Muscle layer of duodenum (tissue), 2 donors: ENCODE data around the gene LIAS.
"Not testable (repeated sequence)": the region's sequence is repeated elsewhere in the genome, so short reads cannot be mapped to it uniquely, and the experiment has no call there.

Source experiments
- H3K27ac ChIP-seq: one replicate; pipeline ENCODE4 v1.7.0; 2013; ENCODE audit warnings: mild to moderate bottlenecking, low read length
- H3K27me3 ChIP-seq: one replicate; pipeline ENCODE4 v1.7.0; 2013; ENCODE audit warnings: low read depth, mild to moderate bottlenecking, control low read depth, low read length
- H3K36me3 ChIP-seq, 2 donors: one replicate each; pipeline ENCODE4 v1.7.0; 2013; ENCODE audit warnings: low read length in 2 of 2, control low read depth in 1 of 2, mild to moderate bottlenecking in 1 of 2; ENCODE audit not compliant: insufficient read depth in 2 of 2, control insufficient read depth in 1 of 2
- H3K4me1 ChIP-seq, 2 donors: one replicate each; pipeline ENCODE4 v1.7.0; 2013; ENCODE audit warnings: low read length in 2 of 2, mild to moderate bottlenecking in 2 of 2, control low read depth in 1 of 2, moderate library complexity in 1 of 2; ENCODE audit not compliant: insufficient read depth in 2 of 2, control insufficient read depth in 1 of 2
- H3K4me3 ChIP-seq, 2 donors: one replicate each; pipeline ENCODE4 v1.7.0; 2013; ENCODE audit warnings: low read length in 2 of 2, low read depth in 1 of 2, mild to moderate bottlenecking in 1 of 2
- H3K9me3 ChIP-seq, 2 donors: one replicate each; pipeline ENCODE4 v1.7.0; 2013; ENCODE audit warnings: low read length in 2 of 2, control low read depth in 1 of 2, mild to moderate bottlenecking in 1 of 2; ENCODE audit not compliant: control insufficient read depth in 1 of 2
- donor health status: healthy.

Gene LIAS

DNA sequence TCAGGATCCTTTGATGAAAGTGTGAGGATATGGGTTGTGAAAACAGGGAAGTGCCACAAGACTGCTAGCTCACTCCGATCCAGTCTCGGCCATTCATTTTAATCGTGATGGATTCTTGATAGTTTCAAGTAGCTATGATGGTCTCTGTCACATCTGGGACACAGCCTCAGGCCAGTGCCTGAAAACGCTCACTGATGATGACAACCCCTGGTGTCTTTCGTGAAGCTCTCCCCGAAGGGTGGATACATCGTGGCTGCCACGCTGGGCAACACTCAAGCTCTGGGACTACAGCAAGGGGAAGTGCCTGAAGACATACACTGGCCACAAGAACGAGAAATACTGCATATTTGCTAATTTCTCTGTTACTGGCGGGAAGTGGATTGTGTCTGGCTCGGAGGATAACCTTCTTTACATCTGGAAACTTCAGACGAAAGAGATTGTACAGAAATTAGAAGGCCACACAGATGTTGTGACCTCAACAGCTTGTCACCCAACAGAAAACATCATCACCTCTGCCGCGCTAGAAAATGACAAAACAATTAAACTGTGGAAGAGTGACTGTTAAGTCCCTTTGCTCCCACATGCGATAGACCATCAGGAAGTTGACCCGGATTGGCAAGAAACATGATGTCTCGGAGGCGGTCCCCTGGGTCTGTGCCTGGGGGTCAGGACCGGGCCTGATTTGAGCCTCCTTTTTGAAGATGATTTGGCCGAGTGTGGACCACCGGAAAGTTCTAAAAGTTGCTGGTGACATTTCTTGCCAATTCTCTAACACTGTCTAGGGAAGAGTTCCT is 22.2 kb downstream of the LIAS start:
- Histone ChIP-seq H3K27ac (no peak overlapping the region), H3K27me3 (no peaks in the 10 kb centered on the region), H3K9me3 (no peaks in the 10 kb centered on the region), H3K4me3 (peak overlapping the region in 1 of 2 donors; percentile 21), H3K4me1 (no peaks in the 10 kb centered on the region), H3K36me3 (peaks cover 0 to 2% of the 10 kb centered on the region in 2 donors)

DNA sequence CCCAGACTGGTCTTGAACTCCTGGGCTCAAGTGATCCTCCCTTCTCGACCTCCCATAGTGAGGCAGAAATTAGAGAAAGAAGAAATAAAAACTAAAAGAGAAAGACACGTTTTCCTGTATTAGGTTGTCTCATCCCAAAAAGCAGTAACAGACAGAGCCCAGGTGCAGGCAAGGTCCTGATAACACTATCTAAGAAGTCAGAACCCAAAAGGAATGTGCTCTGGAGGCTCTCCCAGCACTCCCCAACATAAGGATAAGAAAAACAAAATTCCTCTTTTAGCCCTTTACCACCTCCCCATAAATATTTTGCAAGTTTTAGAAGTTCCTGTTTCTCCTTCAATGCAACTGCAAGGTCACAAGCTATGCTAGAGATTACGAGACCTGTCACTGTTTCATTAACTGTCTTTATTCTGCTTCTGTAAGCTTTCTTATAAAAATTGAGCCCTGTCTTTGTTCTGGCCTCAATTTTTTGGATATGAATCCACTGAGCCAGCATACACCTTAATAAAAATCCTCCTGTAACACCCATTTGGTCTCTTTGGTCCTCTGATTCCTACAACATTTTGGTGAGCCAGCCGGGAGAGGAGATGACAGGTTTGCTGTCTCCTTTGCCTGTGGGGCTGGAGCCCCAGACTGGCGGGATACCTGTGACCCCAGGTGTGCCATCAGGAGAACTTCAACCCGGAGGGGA is 25.9 kb downstream of the LIAS start:
- H3K27ac ChIP-seq = no peak overlapping the region
- no peaks in the 10 kb centered on the region for H3K9me3 ChIP-seq
- no peaks in the 10 kb centered on the region for H3K36me3 ChIP-seq
- H3K27me3 ChIP-seq = no peaks in the 10 kb centered on the region
- no peaks in the 10 kb centered on the region for H3K4me1 ChIP-seq
- no peak overlapping the region for H3K4me3 ChIP-seq

DNA sequence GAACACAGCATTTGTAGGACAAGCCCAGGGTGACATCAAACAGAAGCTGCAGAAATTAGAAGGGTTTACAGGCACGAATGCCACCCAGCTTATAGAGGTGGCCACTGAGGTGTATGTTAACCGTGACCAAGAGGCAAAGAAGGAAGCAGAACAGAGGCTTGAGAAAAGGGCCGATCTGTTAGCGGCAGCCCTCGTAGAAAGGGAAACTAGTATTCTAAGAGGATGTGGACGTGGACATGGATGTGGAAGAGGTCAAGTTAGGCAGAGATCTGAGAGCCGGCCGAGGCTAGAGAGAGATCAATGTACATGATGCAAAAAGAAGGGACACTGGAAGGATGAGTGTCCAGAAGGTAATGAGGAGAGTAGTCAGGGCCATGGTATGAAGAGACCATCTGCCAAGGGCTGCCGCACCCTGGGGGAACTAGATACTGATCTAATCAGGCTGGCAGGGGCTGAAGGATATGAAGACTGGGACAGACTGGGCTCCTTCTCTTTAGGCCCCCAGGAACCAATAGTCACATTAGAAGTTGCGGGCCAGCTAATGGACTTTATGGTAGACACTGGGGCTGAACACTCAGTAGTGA is 27.5 kb downstream of the LIAS start:
- H3K4me1 ChIP-seq = no peaks in the 10 kb centered on the region
- H3K27ac ChIP-seq = no peak overlapping the region
- H3K4me3 ChIP-seq = no peak overlapping the region
- H3K9me3 ChIP-seq = no peaks in the 10 kb centered on the region
- no peaks in the 10 kb centered on the region for H3K27me3 ChIP-seq
- no peaks in the 10 kb centered on the region for H3K36me3 ChIP-seq

DNA sequence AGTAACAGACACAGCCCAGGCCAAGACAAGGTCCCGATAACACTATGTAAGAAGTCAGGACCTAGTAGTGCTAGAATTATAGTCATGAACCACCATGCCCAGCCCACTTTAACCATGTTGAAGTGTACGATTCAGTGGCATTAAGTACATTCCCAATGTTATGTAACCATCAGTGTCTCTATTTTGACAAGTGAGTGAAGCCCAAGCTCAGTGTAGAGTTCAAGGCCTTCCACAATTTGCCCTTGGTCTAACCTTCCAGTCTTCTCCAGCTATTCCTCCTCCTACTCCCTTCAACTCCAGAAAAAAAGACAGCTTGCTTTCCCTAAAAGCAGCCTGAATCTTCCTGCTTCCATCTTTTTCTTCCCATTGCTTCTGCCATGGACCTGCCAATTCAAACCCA is 31.5 kb downstream of the LIAS start:
- H3K27me3 ChIP-seq = no peaks in the 10 kb centered on the region
- H3K27ac ChIP-seq = no peak overlapping the region
- H3K9me3 ChIP-seq = no peaks in the 10 kb centered on the region
- no peaks in the 10 kb centered on the region for H3K4me1 ChIP-seq
- H3K36me3 ChIP-seq = no peaks in the 10 kb centered on the region
- no peak overlapping the region for H3K4me3 ChIP-seq

DNA sequence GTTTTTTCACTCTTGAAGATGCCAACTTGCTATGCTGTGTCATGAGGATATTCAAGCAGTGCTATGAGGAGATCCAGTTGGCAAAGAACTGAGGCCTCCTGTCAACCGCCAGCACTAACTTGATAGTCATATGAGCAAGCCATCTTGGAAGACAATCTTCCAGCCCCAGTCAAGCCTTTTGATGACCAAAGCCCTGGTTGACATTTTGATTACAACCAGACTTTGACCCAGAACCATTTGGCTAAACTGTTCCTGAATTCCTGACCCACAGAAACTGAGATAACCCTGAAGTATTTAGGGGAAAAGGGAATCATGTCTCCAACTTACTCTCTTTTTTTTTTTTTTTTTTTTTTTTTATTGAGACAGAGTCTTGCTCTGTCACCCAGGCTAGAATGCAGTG is 35.5 kb downstream of the LIAS start:
- H3K27ac ChIP-seq = no peak overlapping the region
- H3K36me3 ChIP-seq = peaks cover 7 to 9% of the 10 kb centered on the region in 2 donors
- H3K27me3 ChIP-seq = no peaks in the 10 kb centered on the region
- H3K4me3 ChIP-seq = no peak overlapping the region
- H3K9me3 ChIP-seq = no peaks in the 10 kb centered on the region
- H3K4me1 ChIP-seq = no peaks in the 10 kb centered on the region

DNA sequence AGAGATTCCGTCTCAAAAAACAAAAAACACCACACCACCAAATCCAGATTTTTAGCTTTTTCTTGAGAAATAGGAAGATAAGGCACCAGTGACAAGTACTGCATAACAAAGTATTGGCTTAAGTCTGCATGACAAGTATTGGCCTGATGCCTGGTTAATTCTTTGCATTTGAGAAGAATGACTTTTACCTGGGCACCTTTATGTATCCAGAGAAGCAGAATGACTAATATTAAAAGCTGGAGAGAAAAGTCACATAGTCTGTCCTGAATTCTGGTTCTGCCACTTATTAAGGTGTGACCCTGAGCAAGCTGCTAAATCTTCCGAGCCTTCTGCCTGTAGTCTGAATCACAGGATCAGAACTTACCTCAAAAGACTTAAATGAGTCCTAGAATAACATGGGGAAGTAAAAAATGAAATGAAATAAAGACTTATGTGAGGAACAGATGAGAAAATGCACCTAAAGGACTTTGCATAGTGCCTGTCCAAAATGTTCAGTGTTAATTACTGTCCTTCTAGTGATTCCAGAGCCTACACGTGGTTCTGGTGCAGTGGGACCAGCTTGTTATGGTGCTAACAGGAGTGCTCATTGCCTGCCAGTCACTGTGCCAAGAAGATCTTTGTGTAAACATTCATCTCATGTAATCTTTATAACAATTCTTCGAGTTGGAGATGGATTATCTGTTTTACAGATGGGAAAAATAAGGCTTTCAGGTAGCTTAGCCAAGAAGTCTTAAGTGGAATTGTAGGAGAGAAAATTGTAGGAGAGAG is 36.8 kb downstream of the LIAS start:
- Histone ChIP-seq H3K27me3 (no peaks in the 10 kb centered on the region), H3K9me3 (no peaks in the 10 kb centered on the region), H3K4me3 (no peak overlapping the region), H3K36me3 (peaks cover 10 to 12% of the 10 kb centered on the region in 2 donors), H3K27ac (no peak overlapping the region), H3K4me1 (no peaks in the 10 kb centered on the region)

DNA sequence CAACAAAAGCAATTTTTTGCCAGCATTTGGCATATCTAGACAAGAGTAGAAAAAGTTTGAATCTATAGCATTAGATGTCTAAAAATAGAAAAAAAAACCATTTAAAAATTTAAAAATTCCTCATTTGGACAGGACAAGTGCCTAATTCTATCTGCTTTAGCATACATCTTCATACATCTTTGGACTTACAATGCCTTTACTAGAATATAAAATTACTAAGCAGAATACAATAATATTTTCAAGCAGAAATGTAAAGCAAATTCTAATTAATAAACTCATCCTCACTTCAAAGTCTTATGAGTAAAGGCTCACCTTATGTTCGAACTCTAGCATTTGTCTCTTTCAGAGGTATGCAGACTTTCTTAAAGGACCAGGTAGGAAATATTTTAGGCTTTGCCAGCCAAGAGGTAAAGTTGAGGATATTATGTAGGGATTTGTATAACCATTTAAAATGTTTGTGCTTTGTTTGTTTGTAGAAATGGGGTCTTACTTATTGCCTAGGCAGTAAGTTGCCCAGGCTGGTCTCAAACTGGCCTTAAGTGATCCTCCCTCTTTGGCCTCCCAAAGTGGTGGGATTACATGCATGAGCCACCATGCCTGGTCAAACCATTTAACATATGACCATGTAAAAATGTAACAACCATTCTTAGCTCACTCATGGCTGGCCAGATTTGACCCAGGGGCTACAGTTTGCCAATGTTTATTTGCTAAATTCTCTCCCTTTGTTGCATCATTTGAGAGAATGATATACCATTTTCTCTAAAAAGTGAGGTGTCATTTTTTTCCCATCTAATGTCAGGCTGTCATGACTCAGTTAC is 39.3 kb downstream of the LIAS start:
- Histone ChIP-seq H3K27me3 (no peaks in the 10 kb centered on the region), H3K4me1 (peaks cover 0 to 3% of the 10 kb centered on the region in 2 donors), H3K36me3 (peaks cover 16 to 30% of the 10 kb centered on the region in 2 donors), H3K9me3 (no peaks in the 10 kb centered on the region), H3K27ac (no peak overlapping the region), H3K4me3 (no peak overlapping the region)

DNA sequence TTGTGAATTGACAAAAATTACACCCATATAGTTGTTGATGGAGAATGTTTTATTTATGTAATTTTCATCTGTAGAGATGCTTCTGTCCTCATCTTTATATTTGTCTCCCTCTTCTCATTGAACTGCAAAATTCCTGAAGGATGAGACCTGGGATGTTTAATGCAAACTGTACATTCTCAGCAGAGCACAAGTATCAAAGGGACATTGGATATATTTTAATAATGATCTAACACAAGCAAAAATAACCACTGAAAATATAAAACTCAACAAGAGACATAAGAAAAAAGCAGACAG is 39.8 kb downstream of the LIAS start:
- Histone ChIP-seq H3K9me3 (no peaks in the 10 kb centered on the region), H3K27me3 (no peaks in the 10 kb centered on the region), H3K36me3 (peaks cover 21 to 36% of the 10 kb centered on the region in 2 donors), H3K27ac (no peak overlapping the region), H3K4me3 (no peak overlapping the region), H3K4me1 (peaks cover 0 to 3% of the 10 kb centered on the region in 2 donors)

DNA sequence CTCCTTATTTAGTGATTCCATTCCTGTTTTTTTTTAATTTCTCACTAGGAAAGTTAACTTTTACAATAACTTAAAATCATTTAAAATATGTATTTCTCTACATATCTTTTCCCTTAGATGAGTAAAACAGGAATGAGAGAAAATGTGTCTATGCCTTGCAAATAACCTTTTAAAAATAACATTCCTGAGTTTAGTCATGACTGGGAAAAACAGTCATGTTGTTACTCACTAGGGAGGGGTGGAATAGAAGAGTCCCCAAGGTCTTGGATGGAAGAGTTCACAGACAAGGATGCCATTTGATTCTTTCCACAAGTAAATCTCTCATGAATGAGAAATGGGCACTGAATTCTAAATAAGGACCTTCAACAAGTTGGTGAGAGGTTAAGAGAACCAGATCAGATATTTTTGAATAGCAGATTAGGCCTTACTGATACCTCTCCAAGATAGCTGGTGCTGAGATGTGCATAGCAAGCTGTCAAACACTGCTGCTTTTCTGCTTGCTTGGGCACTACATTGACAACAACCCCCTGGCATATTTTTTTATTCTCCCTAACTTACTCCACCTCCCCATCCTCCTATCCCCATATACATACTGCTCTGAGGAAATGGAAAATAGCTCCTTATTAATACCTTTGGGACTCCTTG is 43.3 kb downstream of the LIAS start:
- Histone ChIP-seq H3K36me3 (peaks cover 48 to 59% of the 10 kb centered on the region in 2 donors), H3K4me3 (no peak overlapping the region), H3K27ac (peak overlapping the region; percentile 68), H3K4me1 (peaks cover 0 to 3% of the 10 kb centered on the region in 2 donors), H3K9me3 (no peaks in the 10 kb centered on the region), H3K27me3 (no peaks in the 10 kb centered on the region)

DNA sequence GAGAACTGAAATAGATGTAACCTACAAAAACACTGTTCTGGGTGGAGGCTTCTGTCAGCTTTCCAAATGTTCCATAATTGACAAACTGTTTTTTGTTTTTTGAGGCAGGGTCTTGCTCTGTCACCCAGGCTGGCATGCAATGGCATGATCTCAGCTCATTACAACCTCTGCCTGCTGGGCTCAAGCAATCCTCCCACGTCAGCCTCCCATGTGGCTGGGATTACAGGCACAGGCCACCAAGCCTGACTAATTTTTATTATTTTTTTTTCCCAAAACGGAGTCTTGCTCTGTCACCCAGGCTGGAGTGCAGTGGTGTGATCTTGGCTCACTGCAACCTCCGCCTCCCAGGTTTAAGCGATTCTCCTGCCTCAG is 43.8 kb downstream of the LIAS start:
- H3K4me1 ChIP-seq, H3K9me3 ChIP-seq, H3K27me3 ChIP-seq, H3K4me3 ChIP-seq: not testable (repeated sequence)
- peaks cover 50 to 64% of the 10 kb centered on the region in 2 donors for H3K36me3 ChIP-seq
- H3K27ac ChIP-seq = peak overlapping the region; percentile 67
